ENCODE data around the gene ITPR1. TPM values are rescaled to one million over a fixed set of nuclear protein-coding genes. Genes with fewer than 3 reads are reported as not detected.

Gene ITPR1
- total and polyA plus RNA-seq, 2 of the 4 experiments (the other 2 are of a cell fraction) = 1.8 to 5.7 TPM

DNA sequence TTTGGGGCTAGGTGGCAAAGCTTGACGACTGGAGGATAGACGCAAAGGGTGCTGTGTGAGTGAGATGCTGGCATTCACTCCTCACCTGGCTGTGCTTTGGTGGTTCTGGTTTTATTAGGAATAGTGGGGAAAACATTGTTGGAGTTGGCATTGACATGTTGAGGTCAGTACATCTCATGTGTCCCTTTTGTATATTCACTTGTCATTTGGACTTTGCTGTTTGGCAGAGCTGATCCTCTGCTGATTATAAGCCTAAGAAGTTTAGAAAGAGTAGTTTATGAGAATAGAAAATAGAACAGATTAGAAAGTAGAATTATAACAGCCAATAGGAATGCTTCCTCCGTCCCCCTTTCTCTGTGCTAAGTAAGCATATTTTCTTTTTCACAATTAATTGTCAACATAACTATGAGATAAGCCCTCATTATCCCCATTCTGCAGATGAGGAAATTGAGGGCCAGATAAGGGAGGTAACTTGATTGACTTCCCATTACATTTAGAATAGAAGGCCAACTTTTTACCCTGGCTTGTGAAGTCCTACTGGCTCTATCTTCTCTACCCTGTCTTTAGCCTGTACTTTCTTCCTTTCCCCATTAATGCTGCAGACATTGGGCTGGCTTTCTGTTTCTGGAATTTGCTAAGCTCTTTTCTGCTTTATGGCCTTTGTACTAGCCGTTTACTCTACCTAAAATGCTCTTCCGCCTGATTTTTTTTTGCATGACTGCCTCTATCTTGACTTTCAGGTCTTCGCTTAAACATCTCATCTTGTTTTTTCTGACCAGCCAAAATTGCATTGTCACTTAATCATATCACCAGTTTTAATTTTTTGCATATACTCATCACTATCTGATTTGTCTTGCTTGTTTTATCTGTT is 12.8 kb downstream of the ITPR1 start (continued):
- TF ChIP-seq, protein P1, sequence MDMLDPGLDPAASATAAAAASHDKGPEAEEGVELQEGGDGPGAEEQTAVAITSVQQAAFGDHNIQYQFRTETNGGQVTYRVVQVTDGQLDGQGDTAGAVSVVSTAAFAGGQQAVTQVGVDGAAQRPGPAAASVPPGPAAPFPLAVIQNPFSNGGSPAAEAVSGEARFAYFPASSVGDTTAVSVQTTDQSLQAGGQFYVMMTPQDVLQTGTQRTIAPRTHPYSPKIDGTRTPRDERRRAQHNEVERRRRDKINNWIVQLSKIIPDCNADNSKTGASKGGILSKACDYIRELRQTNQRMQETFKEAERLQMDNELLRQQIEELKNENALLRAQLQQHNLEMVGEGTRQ (IDR thresholded peaks at IDR 0.05; ENCODE audit: low read depth, low read length) = no peak

DNA sequence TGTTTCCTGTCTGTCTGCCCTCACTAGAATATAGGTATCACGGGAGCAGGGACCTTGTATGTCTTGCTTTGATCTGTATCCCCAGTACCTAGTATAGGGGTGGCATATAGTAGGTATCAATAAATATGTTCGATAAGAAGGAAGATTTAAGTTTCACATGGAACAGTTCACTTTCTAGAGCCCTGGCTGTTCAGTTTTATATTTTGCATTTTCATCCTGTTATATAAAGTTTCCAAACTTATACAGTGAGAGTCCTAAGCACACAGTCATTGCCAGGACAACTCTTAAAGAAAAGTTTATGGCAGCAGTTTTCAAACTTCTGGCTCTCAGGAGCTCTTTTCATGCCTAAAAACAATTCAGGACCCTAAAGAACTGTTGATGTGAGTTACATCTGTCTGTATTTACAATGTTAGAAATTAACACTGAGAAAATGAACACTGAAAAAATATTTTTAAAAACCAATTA is 13.4 kb downstream of the ITPR1 start:
- no peak overlapping the region for H3K56ac ChIP-seq (ENCODE audit: extremely low read depth, insufficient read depth, low read length)
- no TSS peak for BruUV-seq (replicated peaks)
- no peak overlapping the region for H2AK5ac ChIP-seq (ENCODE audit: low read depth, low read length)
- H3K14ac ChIP-seq (replicated peaks; ENCODE audit: low read depth, low read length) = no peak overlapping the region
- no peak overlapping the region for H3K4me3 ChIP-seq (ENCODE audit: insufficient read depth, low read depth, low read length)
- H3K27me3 ChIP-seq (ENCODE audit: control insufficient read depth, insufficient read depth, low read length) = no peaks in the 10 kb centered on the region; the same call in 1 of the 2 replicates
- no peak overlapping the region for H3K18ac ChIP-seq (ENCODE audit: low read depth, low read length)
- TF ChIP-seq POLR2A (IDR thresholded peaks at IDR 0.05; ENCODE audit: low read depth, low read length) (no peak), FOS (IDR thresholded peaks at IDR 0.05; ENCODE audit: low read depth, low read length) (no peak), SMC3 (IDR thresholded peaks at IDR 0.05; ENCODE audit: low read depth, low read length) (no peak), RCOR1 (IDR thresholded peaks at IDR 0.05; ENCODE audit: insufficient replicate concordance, low read length) (no peak), MXI1 (IDR thresholded peaks at IDR 0.05; ENCODE audit: borderline replicate concordance, low read depth, low read length) (no peak), MAFK (IDR thresholded peaks at IDR 0.05; ENCODE audit: low read depth, low read length) (no peak), CHD1 (IDR thresholded peaks at IDR 0.05; ENCODE audit: low read depth, low read length) (no peak), MAZ (IDR thresholded peaks at IDR 0.05; ENCODE audit: borderline replicate concordance, low read depth, low read length) (no peak)
- TF ChIP-seq, protein P2, sequence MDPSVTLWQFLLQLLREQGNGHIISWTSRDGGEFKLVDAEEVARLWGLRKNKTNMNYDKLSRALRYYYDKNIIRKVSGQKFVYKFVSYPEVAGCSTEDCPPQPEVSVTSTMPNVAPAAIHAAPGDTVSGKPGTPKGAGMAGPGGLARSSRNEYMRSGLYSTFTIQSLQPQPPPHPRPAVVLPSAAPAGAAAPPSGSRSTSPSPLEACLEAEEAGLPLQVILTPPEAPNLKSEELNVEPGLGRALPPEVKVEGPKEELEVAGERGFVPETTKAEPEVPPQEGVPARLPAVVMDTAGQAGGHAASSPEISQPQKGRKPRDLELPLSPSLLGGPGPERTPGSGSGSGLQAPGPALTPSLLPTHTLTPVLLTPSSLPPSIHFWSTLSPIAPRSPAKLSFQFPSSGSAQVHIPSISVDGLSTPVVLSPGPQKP (IDR thresholded peaks at IDR 0.05; ENCODE audit: borderline replicate concordance, low read depth, low read length) = no peak
- no peak overlapping the region for H2AFZ ChIP-seq (replicated peaks; ENCODE audit: low read length, poor library complexity)
- H3K9ac ChIP-seq (ENCODE audit: low read depth, low read length) = no peak overlapping the region
- no peak overlapping the region for H2BK15ac ChIP-seq (ENCODE audit: low read depth, low read length)
- no peak overlapping the region for H2BK120ac ChIP-seq (ENCODE audit: low read depth, low read length)
- no peaks in the 10 kb centered on the region for H3K36me3 ChIP-seq (ENCODE audit: control insufficient read depth, insufficient read depth, low read length)
- in situ Hi-C loops (cut with MboI; ENCODE audit: low sequenced_read_pairs) = no loop called here
- no peaks in the 10 kb centered on the region for H3K9me1 ChIP-seq (ENCODE audit: insufficient read depth, low read length)
- H2BK20ac ChIP-seq (ENCODE audit: low read depth, low read length) = no peak overlapping the region
- no peak overlapping the region for H3K27ac ChIP-seq (ENCODE audit: insufficient read depth, low read length)
- no peak overlapping the region for H2AK9ac ChIP-seq (replicated peaks; ENCODE audit: low read depth, low read length, poor library complexity)
- H4K91ac ChIP-seq (ENCODE audit: insufficient read depth, low read depth, low read length) = no peak overlapping the region
- H3K4me2 ChIP-seq (ENCODE audit: low read depth, low read length) = no peak overlapping the region
- H3K23ac ChIP-seq (ENCODE audit: low read depth, low read length) = no peak overlapping the region
- H3K79me1 ChIP-seq (ENCODE audit: low read depth in 1 of 2, low read length in 2 of 2) = no peaks in the 10 kb centered on the region
- intact Hi-C loops (cut with micrococcal nuclease) = no loop called here
- no peaks in the 10 kb centered on the region for H3K4me1 ChIP-seq (ENCODE audit: control insufficient read depth, insufficient read depth, low read length)
- ChIA-PET CTCF (interaction anchor here (0.6 to 1.0 kb wide), 3 partner anchors 9 to 155 kb away, joined by 3 to 4 read pairs (median 3); no protein-coding TSS in a partner anchor), POLR2A (ENCODE audit: unreplicated experiment) (no interaction called here)
- no peaks in the 10 kb centered on the region for H3K9me3 ChIP-seq (ENCODE audit: control insufficient read depth, insufficient read depth, low read length)
- H4K8ac ChIP-seq (ENCODE audit: low read depth in 2 of 2, low read length in 2 of 2) = no peak overlapping the region
- dilution Hi-C loops (cut with HindIII; ENCODE audit: low sequenced_read_pairs, unreplicated experiment) = no loop called here
- no CpG with 5 or more reads among the region's 2 CpGs for WGBS, 2 experiments (ENCODE audit: extremely low coverage in 2 of 2, insufficient read length in 1 of 2)
- no peak for ATAC-seq (ENCODE audit: low read depth)
- no peak overlapping the region for H2BK5ac ChIP-seq (ENCODE audit: low read depth, low read length, poor library complexity, severe bottlenecking)
- DNase-seq = no peak
- H4K20me1 ChIP-seq (ENCODE audit: insufficient read depth, low read length) = no peaks in the 10 kb centered on the region
- H3K4ac ChIP-seq (ENCODE audit: low read depth, low read length) = no peak overlapping the region
- H4K5ac ChIP-seq (ENCODE audit: low read depth, low read length) = no peak overlapping the region
